Memory B cell (primary cell): ENCODE data around the gene SDC3.
A peak's percentile ranks its signal among the peaks of the same experiment; 100 is the strongest.

Experiments
- ATAC-seq: fragments of 150-1000 bp; cut with Tn5 transposase; 2 replicates; pipeline ENCODE4 v1.10.0; 2021; ENCODE audit warnings: low read depth, mild to moderate bottlenecking, moderate library complexity
- DNase-seq, 2 donors: peaks; one replicate each; pipeline ENCODE4 v3.0.0; 2022; ENCODE audit warnings: low spot score in 2 of 2
- H3K27ac Mint-ChIP-seq: one replicate; pipeline ENCODE4 v1.8.0; 2022; ENCODE audit warnings: mild to moderate bottlenecking, moderate library complexity, mixed read lengths
- H3K27me3 Mint-ChIP-seq: one replicate; pipeline ENCODE4 v1.8.0; 2022; ENCODE audit warnings: mixed read lengths
- H3K36me3 Mint-ChIP-seq: one replicate; pipeline ENCODE4 v1.8.0; 2022; ENCODE audit warnings: mild to moderate bottlenecking, mixed read lengths
- H3K4me1 Mint-ChIP-seq: one replicate; pipeline ENCODE4 v1.8.0; 2022; ENCODE audit warnings: mixed read lengths
- H3K4me3 Mint-ChIP-seq: one replicate; pipeline ENCODE4 v1.8.0; 2022; ENCODE audit warnings: mild to moderate bottlenecking, moderate library complexity, mixed read lengths
- H3K9me3 Mint-ChIP-seq: one replicate; pipeline ENCODE4 v1.8.0; 2022; ENCODE audit warnings: mixed read lengths

SDC3 gene

GRCh38 chr1:30840904-30841598, 67.5 kb downstream of the SDC3 start:
- H3K9me3 Mint-ChIP-seq: peaks cover 4% of the 10 kb centered on the region
- peaks cover 3% of the 10 kb centered on the region for H3K4me1 Mint-ChIP-seq
- peaks cover 3% of the 10 kb centered on the region for H3K36me3 Mint-ChIP-seq
- H3K27me3 Mint-ChIP-seq: peaks cover 46% of the 10 kb centered on the region
- ATAC-seq: no peak
- H3K27ac Mint-ChIP-seq: no peak overlapping the region
- H3K4me3 Mint-ChIP-seq: no peak overlapping the region
- no peak for DNase-seq

GRCh38 chr1:30839827-30840359, 68.7 kb downstream of the SDC3 start:
- peaks cover 3% of the 10 kb centered on the region for H3K36me3 Mint-ChIP-seq
- H3K27ac Mint-ChIP-seq: no peak overlapping the region
- H3K4me1 Mint-ChIP-seq: peaks cover 3% of the 10 kb centered on the region
- H3K27me3 Mint-ChIP-seq: peaks cover 42% of the 10 kb centered on the region
- peaks cover 4% of the 10 kb centered on the region for H3K9me3 Mint-ChIP-seq
- ATAC-seq: no peak
- no peak for DNase-seq
- H3K4me3 Mint-ChIP-seq: no peak overlapping the region

GRCh38 chr1:30838996-30839395, 69.6 kb downstream of the SDC3 start:
- no peak for ATAC-seq
- DNase-seq: no peak
- H3K27me3 Mint-ChIP-seq: peaks cover 36% of the 10 kb centered on the region
- H3K9me3 Mint-ChIP-seq: peaks cover 4% of the 10 kb centered on the region
- peaks cover 3% of the 10 kb centered on the region for H3K36me3 Mint-ChIP-seq
- H3K4me3 Mint-ChIP-seq: no peak overlapping the region
- H3K4me1 Mint-ChIP-seq: peaks cover 3% of the 10 kb centered on the region
- H3K27ac Mint-ChIP-seq: no peak overlapping the region

GRCh38 chr1:30837653-30838052, 70.9 kb downstream of the SDC3 start:
- DNase-seq (no peak), ATAC-seq (no peak)
- Mint-ChIP-seq H3K9me3 (peaks cover 4% of the 10 kb centered on the region), H3K27me3 (peaks cover 28% of the 10 kb centered on the region), H3K27ac (no peak overlapping the region), H3K36me3 (peaks cover 3% of the 10 kb centered on the region), H3K4me1 (peaks cover 3% of the 10 kb centered on the region), H3K4me3 (no peak overlapping the region)

GRCh38 chr1:30834253-30834652, 74.3 kb downstream of the SDC3 start:
- no peak for ATAC-seq
- no peak for DNase-seq
- no peaks in the 10 kb centered on the region for H3K4me1 Mint-ChIP-seq
- no peak overlapping the region for H3K27ac Mint-ChIP-seq
- peaks cover 16% of the 10 kb centered on the region for H3K27me3 Mint-ChIP-seq
- H3K4me3 Mint-ChIP-seq: no peak overlapping the region
- H3K9me3 Mint-ChIP-seq: no peaks in the 10 kb centered on the region
- H3K36me3 Mint-ChIP-seq: no peaks in the 10 kb centered on the region

- Mint-ChIP-seq H3K4me1 (no peaks in the 10 kb centered on the region), H3K9me3 (no peaks in the 10 kb centered on the region), H3K27ac (no peak overlapping the region), H3K4me3 (no peak overlapping the region), H3K36me3 (no peaks in the 10 kb centered on the region), H3K27me3 (peaks cover 20% of the 10 kb centered on the region)
- ATAC-seq: no peak
- no peak for DNase-seq
These were observed 78.0 kb downstream of the SDC3 start for GRCh38 chr1:30830537-30830936.

- ATAC-seq: no peak
- H3K27me3 Mint-ChIP-seq: peaks cover 25% of the 10 kb centered on the region
- H3K36me3 Mint-ChIP-seq: no peaks in the 10 kb centered on the region
- peaks cover 6% of the 10 kb centered on the region for H3K4me1 Mint-ChIP-seq
- no peaks in the 10 kb centered on the region for H3K9me3 Mint-ChIP-seq
- no peak for DNase-seq
- no peak overlapping the region for H3K4me3 Mint-ChIP-seq
- no peak overlapping the region for H3K27ac Mint-ChIP-seq
These were observed 78.7 kb downstream of the SDC3 start for GRCh38 chr1:30829889-30830288.

- DNase-seq (no peak), ATAC-seq (no peak)
- Mint-ChIP-seq H3K4me3 (peak overlapping the region; percentile 43), H3K27me3 (peaks cover 40% of the 10 kb centered on the region), H3K9me3 (no peaks in the 10 kb centered on the region), H3K4me1 (peaks cover 14% of the 10 kb centered on the region), H3K27ac (no peak overlapping the region), H3K36me3 (no peaks in the 10 kb centered on the region)
These were observed 83.7 kb downstream of the SDC3 start for GRCh38 chr1:30824736-30825429.

GRCh38 chr1:30823969-30824735, 84.4 kb downstream of the SDC3 start:
- H3K4me1 Mint-ChIP-seq: peaks cover 14% of the 10 kb centered on the region
- peak overlapping the region; percentile 86 for H3K4me3 Mint-ChIP-seq
- peaks cover 39% of the 10 kb centered on the region for H3K27me3 Mint-ChIP-seq
- no peaks in the 10 kb centered on the region for H3K36me3 Mint-ChIP-seq
- ATAC-seq (peak; percentile 95), DNase-seq (peak; percentile 40 to 44)
- no peaks in the 10 kb centered on the region for H3K9me3 Mint-ChIP-seq
- H3K27ac Mint-ChIP-seq: peak overlapping the region; percentile 2

- DNase-seq (no peak), ATAC-seq (no peak)
- H3K9me3 Mint-ChIP-seq: no peaks in the 10 kb centered on the region
- H3K4me1 Mint-ChIP-seq: peaks cover 14% of the 10 kb centered on the region
- H3K4me3 Mint-ChIP-seq: peak overlapping the region; percentile 86
- H3K36me3 Mint-ChIP-seq: no peaks in the 10 kb centered on the region
- no peak overlapping the region for H3K27ac Mint-ChIP-seq
- H3K27me3 Mint-ChIP-seq: peaks cover 38% of the 10 kb centered on the region
These were observed 85.0 kb downstream of the SDC3 start for GRCh38 chr1:30823627-30823968.

GRCh38 chr1:30822966-30823581, 85.5 kb downstream of the SDC3 start:
- no peaks in the 10 kb centered on the region for H3K9me3 Mint-ChIP-seq
- DNase-seq (no peak), ATAC-seq (no peak)
- peaks cover 41% of the 10 kb centered on the region for H3K27me3 Mint-ChIP-seq
- no peak overlapping the region for H3K4me3 Mint-ChIP-seq
- H3K4me1 Mint-ChIP-seq: peaks cover 14% of the 10 kb centered on the region
- H3K27ac Mint-ChIP-seq: no peak overlapping the region
- H3K36me3 Mint-ChIP-seq: no peaks in the 10 kb centered on the region

GRCh38 chr1:30822006-30822405, 86.6 kb downstream of the SDC3 start:
- Mint-ChIP-seq H3K4me3 (no peak overlapping the region), H3K27ac (no peak overlapping the region), H3K27me3 (peaks cover 45% of the 10 kb centered on the region), H3K36me3 (no peaks in the 10 kb centered on the region), H3K9me3 (no peaks in the 10 kb centered on the region), H3K4me1 (peaks cover 14% of the 10 kb centered on the region)
- no peak for DNase-seq
- ATAC-seq: no peak

- Mint-ChIP-seq H3K36me3 (no peaks in the 10 kb centered on the region), H3K9me3 (no peaks in the 10 kb centered on the region), H3K4me3 (no peak overlapping the region), H3K27me3 (peaks cover 45% of the 10 kb centered on the region), H3K4me1 (peaks cover 12% of the 10 kb centered on the region), H3K27ac (no peak overlapping the region)
- ATAC-seq (no peak), DNase-seq (no peak)
These were observed 88.3 kb downstream of the SDC3 start for GRCh38 chr1:30820299-30820698.
